GM21423 (cell line): ENCODE results near the gene IL17RE.
A peak's percentile ranks its signal among the peaks of the same experiment; 100 is the strongest.
"Not testable (repeated sequence)": the region's sequence is repeated elsewhere in the genome, so short reads cannot be mapped to it uniquely, and the experiment has no call there.

Experiments
- ATAC-seq: cut with Tn5 transposase; IDR thresholded peaks from one replicate; pipeline ENCODE4 v1.9.1; 2021; ENCODE audit warnings: mild to moderate bottlenecking, moderate library complexity; ENCODE audit not compliant: unreplicated experiment

The IL17RE gene

GRCh38 chr3:9932843-9933560 is 30.4 kb downstream of the IL17RE start:
- ATAC-seq: peak; percentile 59

- ATAC-seq: peak; percentile 84
These were observed 31.1 kb downstream of the IL17RE start, which contains the start of gene CRELD1 for GRCh38 chr3:9933561-9934234. CRELD1 (plus strand) TSS chr3:9933834; CDS start chr3:9934439, 605 bp downstream.

GRCh38 chr3:9934235-9934621 is 31.6 kb downstream of the IL17RE start:
- no peak for ATAC-seq

- ATAC-seq: no peak
These were observed 32.3 kb downstream of the IL17RE start for GRCh38 chr3:9934993-9935392.

GRCh38 chr3:9935966-9936510 is 33.4 kb downstream of the IL17RE start:
- no peak for ATAC-seq

- no peak for ATAC-seq
These were observed 35.0 kb downstream of the IL17RE start for GRCh38 chr3:9937486-9938238.

GRCh38 chr3:9938966-9939365 is 36.3 kb downstream of the IL17RE start:
- no peak for ATAC-seq

- ATAC-seq: not testable (repeated sequence)
These were observed 37.3 kb downstream of the IL17RE start for GRCh38 chr3:9939906-9940305.

GRCh38 chr3:9940746-9941145 is 38.1 kb downstream of the IL17RE start:
- ATAC-seq: no peak

GRCh38 chr3:9942164-9942563 is 39.5 kb downstream of the IL17RE start:
- ATAC-seq: no peak

- ATAC-seq: no peak
These were observed 40.5 kb downstream of the IL17RE start for GRCh38 chr3:9942934-9943690.

GRCh38 chr3:9944271-9944670 is 41.6 kb downstream of the IL17RE start:
- ATAC-seq: no peak

- ATAC-seq: no peak
These were observed 42.7 kb downstream of the IL17RE start for GRCh38 chr3:9945358-9945757.

- ATAC-seq: peak; percentile 38
These were observed 43.7 kb downstream of the IL17RE start for GRCh38 chr3:9946112-9947024.

GRCh38 chr3:9947025-9947995 is 44.7 kb downstream of the IL17RE start:
- ATAC-seq: no peak

- no peak for ATAC-seq
These were observed 45.9 kb downstream of the IL17RE start for GRCh38 chr3:9948586-9948985.

GRCh38 chr3:9949115-9949514 is 46.5 kb downstream of the IL17RE start:
- ATAC-seq: no peak

GRCh38 chr3:9949626-9950025 is 47.0 kb downstream of the IL17RE start:
- no peak for ATAC-seq
